SK-N-SH (cell line): ENCODE results near the gene HRH2.

Source experiments
- RAD21 ChIP-seq: IDR thresholded peaks from 2 replicates; pipeline ENCODE4 v1.6.1; 2012; ENCODE audit warnings: mild to moderate bottlenecking, low read length
- YY1 ChIP-seq: IDR thresholded peaks from 2 replicates; pipeline ENCODE4 v1.4.0; 2012; ENCODE audit warnings: low read depth, mild to moderate bottlenecking

GRCh38 chr5:175687231-175687701 lies 29.4 kb downstream of the HRH2 start:
- TF ChIP-seq RAD21, result no peak
- no peak for TF ChIP-seq YY1
